ENCODE measurements around the gene PPIB.

DNA sequence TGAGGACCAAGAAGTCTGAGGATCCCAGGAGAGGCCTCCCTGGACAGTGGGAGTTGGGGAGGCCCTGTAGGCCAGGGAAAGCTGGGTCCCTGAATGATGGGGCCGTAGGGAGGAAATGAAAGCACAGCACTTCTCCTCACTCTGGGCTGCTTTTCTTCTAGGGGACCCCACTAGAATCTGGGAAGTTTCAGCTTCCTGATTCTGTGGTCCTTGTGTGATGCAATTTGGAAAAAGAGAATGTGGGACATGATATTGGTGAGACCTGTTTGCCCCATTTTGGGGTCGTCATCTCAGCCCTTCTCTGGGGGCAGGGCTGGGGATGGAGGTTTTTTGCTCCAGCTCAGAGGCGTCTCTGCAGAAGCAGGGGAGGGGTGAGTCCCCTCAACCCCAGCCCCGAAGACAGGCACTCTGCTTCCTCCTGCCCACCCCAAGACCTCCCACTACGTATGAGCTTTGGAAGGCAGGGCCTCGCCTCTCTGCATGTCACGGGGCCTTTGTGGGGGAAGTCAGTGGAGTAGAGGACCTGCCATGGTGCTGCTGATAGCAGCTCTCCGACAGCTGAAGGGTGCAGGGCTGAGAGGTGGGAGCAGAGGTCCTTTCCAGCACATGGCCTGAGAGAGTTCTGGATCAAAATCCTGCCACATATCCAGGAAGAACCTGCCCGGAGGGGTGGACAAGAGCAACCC lies 12.8 kb downstream of the PPIB start:
- TF ChIP-seq, protein P1, sequence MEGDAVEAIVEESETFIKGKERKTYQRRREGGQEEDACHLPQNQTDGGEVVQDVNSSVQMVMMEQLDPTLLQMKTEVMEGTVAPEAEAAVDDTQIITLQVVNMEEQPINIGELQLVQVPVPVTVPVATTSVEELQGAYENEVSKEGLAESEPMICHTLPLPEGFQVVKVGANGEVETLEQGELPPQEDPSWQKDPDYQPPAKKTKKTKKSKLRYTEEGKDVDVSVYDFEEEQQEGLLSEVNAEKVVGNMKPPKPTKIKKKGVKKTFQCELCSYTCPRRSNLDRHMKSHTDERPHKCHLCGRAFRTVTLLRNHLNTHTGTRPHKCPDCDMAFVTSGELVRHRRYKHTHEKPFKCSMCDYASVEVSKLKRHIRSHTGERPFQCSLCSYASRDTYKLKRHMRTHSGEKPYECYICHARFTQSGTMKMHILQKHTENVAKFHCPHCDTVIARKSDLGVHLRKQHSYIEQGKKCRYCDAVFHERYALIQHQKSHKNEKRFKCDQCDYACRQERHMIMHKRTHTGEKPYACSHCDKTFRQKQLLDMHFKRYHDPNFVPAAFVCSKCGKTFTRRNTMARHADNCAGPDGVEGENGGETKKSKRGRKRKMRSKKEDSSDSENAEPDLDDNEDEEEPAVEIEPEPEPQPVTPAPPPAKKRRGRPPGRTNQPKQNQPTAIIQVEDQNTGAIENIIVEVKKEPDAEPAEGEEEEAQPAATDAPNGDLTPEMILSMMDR (conservative IDR thresholded peaks at IDR 0.05; ENCODE audit: low read depth, low read length), result no peak
- no peak for TF ChIP-seq EZH2 (IDR thresholded peaks at IDR 0.05; ENCODE audit: low read length, unreplicated experiment)
- TF ChIP-seq EZH2phosphoT487 (IDR thresholded peaks at IDR 0.05; ENCODE audit: borderline replicate concordance, low read length), result no peak

Measured in PC-3 (cell line).